HL-60/S4 (cell line): ENCODE results near the gene C19orf12.
"Not testable (repeated sequence)": the region's sequence is repeated elsewhere in the genome, so short reads cannot be mapped to it uniquely, and the experiment has no call there.

ENCODE experiments used
- in situ Hi-C: fragments of 300-500 bp; cut with MboI; formaldehyde crosslinking; loops from 2 replicates; pipeline ENCODE4 v1.14.3; 2022; ENCODE audit warnings: low sequenced_read_pairs

C19orf12 gene

DNA sequence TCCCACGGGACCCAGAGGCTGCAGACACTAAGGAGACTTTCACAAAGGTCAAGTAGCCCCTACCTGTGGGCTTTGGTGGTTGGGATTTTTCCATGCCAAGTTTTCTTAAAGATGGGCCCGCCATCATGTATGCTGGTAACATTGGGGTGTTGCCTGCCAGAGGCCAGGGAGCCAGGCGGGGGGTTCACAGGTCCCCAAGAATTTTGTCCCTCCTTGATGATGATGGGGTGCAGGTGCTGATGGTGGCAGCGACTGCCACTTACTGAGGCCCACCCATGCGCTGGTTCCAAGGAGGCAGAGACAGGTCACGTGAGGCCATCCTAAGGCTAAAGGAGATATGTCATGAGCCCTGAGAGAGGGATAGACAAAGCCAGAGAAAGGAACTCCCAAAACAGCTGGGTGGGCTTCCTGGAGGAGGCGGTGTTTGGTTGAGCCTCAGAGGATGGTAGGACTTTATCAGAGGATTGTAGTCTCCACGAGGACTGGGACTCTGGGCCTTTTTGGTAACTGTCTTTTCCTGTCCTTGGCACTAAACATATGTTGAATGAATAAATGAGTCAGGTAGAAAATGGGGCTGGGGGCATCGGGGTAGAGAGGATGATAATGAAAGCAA lies 35.4 kb downstream of the C19orf12 start:
- in situ Hi-C loops = no loop called here

DNA sequence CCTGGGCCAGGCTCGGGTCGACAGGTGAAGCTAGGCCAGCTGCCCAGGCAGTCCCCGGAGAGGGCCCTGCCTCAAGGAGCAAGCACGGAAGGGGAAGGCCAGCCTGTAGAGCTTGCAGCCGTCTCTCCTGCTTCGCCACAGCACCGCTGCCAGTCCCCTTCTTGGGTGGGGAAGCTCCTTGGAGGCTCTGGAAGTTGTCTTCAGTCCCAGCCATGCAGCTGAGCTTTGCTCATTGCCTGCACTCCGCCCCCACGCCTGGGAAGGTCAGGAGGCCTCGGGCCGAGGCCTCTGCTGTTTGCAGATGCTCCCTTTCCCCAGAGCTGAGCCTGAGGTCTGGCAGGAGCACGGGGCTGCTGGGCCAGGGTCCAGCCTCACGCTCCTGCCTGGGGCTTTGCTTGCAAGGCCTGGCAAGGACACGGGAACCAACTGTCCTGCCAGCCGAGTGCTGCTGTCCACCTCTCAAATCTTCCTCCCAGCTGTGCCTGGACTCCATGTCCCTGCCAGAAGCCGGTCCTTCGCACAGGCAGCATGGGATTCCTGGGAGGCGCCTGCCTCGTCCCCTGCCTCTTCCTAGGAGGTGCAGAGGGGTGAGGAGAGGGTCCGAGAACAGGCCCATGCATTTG lies 36.5 kb downstream of the C19orf12 start:
- in situ Hi-C loops = no loop called here

DNA sequence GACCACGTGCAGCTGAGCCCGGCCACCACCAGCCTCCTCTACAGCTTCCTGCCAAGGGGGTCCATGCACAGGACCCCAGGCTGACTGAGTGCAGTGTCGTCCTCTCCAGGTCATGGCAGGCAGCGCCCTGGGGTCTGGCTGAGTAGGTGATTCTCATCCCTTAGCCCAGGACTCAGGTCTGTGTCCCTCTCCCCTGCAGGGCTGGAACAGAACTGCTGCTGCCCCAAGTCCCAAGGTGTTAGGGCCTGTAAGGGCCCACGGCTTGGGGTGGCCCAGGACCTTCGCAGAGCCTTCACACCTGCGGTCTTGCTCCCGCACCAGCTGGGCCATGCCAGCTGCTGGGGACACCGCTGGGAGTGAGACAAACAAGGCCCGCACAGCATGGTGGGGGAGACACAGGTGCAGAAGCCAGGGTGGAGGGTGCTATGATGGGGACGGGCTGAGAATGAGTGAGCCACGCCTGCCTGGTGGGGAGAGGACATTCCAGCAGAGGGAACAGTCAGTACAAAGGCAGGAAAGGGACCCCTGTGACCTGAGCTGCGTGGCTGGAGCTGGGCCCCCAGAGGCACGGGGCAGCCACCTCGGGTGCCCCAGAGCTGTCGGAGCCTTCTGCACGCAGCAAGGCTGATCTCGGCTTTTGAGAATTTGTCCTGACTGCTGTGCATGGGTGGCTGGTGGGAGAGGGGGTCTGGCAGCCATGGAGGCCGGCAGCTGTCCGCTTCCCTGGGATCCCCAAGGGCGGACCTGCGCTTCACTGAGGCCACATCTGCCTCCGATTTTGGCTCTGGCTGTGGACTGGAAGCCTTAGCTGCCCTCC lies 37.9 kb downstream of the C19orf12 start:
- in situ Hi-C loops = no loop called here

DNA sequence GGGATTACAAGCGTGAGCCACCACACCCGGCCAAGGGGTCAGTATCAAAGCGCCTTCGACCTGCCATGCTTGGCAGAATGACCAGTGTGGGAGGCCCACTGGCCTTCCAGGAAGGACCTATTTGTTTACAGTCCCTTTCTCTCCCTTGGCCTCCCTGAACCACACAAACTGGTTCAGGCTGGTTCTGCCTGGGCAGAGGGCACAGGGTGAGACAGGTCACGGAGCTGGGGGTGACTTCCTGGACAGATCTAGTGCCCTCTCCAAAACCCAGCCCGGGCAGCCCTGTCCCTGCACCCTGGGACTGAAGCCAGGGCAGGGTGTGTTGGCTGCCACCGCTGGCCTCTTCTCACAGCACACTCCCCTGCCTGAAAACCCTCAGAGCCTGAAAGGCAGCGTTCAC lies 38.5 kb downstream of the C19orf12 start:
- in situ Hi-C loops = no loop called here

DNA sequence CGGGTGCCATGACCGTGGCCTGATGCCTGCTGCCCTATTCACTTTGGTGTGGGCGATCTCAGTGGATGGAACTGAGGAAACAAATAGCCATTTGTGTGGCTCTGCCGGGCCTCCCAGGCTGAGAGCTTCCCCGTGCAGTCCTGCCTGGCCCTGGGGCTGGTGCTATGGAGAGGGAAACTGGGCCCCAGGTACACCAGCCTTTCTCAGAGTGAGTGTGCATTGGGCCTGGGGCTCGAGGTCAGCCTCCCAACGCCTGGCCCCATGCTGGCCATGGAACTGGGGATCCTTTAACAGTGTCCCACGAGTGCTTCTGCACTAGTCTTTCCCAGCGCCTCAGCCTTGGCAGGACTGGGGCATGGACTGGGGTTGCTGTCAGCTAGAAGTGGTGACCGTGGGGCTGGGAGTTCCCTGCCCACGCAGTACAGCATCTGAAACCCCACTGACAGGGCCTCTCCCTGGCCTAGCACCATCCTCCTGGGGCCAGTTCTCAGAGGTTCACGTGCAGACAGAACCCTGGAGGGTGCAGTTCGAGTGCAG lies 39.3 kb downstream of the C19orf12 start:
- in situ Hi-C loops = no loop called here

DNA sequence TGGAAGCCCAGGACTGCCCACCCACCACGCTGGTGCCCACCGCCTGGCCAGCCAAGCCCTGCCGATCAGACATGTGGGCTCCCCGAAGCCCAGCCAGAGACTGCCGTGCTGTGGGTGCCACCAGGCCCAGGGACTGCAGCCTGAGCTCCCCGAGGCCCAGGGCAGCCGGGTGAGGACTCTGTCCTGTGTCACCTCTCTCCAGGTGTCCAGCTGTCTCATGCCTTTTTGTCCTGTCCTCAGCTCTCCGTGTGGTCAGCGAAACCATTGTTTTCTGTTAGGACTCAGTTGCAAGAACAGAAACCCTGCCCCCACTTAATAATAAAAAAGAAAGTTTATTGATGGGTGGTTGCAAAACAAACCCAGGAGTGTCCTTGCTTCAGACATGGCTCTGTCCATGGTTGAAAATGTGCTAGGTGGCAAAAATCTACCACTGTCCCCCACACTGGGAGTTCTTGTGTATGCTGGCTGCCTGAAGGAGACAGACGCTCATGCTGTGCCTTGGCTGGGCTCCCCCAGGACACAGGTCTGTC lies 39.9 kb downstream of the C19orf12 start:
- in situ Hi-C loops = no loop called here

DNA sequence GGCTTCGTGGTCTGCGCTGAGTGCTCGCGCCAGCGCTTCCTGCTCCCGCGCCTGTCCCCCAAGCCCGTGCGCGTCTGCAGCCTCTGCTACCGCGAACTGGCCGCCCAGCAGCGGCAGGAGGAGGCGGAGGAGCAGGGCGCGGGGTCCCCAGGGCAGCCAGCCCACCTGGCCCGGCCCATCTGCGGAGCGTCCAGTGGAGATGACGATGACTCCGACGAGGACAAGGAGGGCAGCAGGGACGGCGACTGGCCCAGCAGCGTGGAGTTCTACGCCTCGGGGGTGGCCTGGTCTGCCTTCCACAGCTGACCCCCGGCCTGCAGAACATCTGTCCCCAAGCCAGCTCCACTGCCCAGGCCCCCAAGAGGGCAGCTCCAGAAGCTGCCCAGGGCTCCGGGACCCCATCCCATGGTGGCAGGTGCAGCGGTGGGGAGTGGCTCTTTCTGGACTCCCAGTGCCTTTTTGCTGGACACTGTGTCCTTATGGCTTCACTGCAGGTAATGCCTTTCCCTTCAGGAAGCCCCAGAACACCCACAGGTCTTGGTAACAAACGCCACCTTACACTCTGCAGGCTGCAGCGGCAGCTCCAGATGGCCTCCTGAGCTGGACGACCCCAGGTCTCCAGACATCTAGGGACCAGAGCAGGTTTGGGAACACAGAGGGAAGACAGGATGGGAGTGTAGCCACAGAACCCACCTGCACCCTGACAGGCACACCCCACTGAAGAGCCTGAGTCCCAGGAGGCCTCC lies 40.5 kb downstream of the C19orf12 start:
- in situ Hi-C loops = no loop called here

DNA sequence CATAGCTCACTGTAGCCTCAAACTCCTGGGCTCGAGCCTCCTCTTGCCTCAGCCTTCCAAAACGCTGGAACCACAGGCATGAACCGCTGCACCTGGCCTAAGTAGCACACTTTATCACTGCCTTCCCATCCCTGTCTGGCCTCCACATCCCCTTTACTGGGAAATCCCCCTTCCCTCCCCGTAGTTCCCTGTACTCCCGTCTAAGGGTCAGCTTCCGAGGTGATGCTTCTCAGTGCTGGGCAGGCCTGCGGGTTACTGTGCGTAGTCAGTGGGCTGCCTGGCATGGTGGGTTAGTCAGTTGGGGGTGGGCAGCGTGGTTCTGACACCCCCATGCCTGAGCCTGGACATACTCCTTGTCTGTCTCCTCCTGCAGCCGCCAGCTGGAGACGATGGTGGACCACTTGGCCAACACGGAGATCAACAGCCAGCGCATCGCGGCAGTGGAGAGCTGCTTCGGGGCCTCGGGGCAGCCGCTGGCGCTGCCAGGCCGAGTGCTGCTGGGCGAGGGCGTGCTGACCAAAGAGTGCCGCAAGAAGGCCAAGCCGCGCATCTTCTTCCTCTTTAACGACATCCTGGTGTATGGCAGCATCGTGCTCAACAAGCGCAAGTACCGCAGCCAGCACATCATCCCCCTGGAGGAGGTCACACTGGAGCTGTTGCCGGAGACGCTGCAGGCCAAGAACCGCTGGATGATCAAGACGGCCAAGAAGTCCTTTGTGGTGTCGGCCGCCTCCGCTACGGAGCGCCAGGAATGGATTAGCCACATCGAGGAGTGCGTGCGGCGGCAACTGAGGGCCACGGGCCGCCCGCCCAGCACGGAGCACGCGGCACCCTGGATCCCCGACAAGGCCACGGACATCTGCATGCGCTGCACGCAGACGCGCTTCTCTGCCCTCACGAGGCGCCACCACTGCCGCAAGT lies 41.4 kb downstream of the C19orf12 start:
- in situ Hi-C loops = no loop called here

DNA sequence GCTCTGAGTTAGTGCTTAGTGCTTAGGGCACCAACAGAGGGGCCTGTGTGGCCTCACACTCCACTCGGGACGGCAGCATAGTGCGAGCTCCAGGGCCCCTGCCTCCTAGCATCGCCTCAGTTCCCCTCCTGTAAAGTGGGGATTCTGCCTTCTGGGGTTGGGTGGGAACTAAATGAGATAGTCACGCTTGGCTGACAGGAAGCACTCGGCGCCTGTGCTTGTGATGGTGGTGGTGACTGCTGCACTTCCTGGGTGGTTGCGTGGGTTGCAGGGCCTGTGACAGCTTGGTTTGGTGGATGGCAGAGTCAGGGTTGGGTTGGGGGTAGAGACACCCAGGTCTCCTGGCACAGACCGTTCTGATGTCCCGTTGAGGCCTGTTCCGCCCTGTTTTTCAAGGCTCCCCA lies 42.1 kb downstream of the C19orf12 start:
- in situ Hi-C loops = no loop called here

DNA sequence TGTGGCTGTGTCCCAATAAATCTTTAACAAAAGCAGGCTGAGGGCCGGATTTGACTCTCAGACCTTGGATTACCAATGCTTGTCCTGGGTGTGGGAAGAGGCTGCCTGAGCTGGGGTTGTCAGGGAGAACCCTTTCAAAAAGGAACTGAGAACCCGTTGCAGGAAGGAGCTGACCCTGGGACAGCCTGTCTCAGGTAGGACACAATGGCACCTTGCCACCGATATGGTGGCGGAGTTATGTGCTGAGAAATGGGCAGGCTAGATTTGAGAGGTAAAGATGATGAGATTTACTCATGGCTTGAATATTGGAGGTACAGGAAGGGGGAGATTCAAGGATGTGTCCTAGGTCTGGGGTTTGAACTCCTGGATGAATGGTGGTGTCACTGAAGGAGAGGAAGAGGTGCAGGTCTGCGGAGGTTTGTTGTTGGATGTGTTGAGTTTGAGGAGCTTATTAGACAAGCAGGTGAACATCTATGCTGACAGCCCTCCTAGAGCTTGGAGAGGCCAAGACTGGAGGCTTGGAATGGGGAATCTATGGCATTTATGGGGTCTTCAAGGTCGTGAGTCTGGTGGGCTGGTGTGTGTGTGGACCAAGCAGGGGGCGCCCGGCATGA lies 42.6 kb downstream of the C19orf12 start:
- in situ Hi-C loops = no loop called here

DNA sequence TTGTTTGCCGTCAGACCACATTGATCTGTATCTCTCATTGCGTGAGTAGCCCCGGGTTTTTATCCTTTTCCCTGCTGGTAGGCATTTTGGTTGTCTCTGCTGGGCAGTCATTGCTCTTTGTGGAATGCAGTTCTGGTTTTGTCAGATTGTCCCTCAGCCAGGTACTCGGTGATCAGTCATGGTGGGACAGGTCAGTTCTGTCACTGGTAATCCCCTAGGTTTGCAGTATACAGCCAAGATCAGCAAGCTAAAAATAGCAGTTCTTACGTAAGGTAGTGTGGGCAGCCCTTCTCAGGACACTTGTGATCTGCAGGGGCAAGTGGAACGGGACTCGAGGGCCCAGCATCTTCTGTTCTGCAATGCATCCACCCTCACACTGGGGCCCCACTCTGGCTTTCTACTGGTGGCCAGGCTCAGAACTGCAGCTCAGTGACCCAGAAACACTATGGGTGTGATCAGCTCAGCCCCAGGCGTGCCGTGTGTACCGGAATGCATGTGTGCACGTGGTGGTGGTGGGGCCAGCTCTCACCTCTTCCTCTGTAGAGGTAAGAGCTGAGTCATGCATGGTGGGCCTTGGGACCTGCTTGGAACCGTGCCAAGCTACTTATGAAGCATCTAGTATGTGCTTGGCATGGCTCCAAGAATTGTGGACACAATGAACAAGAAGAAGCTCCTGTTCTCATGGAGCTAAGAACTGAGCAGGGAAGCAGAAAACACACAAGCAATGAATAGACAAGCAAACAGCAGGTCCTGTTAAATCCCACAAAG lies 43.5 kb downstream of the C19orf12 start:
- in situ Hi-C loops = no loop called here

DNA sequence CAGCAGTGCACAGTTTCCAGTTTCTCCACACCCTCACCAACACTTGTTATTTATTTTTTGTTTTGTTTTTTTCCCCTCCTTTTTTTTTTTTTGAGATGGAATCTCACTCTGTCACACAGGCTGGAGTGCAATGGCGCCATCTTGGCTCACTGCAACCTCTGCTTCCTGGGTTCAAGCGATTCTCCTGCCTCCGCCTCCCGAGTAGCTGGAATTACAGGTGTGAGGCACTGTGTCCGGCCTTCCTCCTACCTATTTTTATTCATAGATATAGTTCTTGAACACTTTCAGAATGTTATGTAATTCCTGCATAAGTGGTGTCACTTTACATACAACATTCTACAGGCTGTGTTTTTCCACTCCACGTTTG lies 44.1 kb downstream of the C19orf12 start:
- in situ Hi-C loops = not testable (repeated sequence)

DNA sequence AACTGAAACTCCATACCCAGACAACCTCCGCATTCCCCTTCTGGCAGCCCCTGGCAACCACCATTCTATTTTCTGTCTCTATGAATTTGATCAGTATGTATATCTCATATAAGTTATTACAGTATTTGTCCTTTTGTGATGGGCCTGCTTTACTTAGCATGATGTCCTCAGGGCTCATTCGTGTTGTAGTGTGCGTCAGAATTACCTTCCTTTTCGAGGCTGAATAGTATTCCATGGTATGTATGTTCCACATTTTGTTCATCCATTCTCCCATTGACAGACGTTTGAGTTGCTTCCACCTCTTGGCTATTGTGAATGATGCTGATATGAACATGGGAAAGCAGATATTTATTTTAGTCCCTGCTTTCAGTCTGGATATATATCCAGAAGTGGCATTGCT lies 44.8 kb downstream of the C19orf12 start:
- in situ Hi-C loops = no loop called here

DNA sequence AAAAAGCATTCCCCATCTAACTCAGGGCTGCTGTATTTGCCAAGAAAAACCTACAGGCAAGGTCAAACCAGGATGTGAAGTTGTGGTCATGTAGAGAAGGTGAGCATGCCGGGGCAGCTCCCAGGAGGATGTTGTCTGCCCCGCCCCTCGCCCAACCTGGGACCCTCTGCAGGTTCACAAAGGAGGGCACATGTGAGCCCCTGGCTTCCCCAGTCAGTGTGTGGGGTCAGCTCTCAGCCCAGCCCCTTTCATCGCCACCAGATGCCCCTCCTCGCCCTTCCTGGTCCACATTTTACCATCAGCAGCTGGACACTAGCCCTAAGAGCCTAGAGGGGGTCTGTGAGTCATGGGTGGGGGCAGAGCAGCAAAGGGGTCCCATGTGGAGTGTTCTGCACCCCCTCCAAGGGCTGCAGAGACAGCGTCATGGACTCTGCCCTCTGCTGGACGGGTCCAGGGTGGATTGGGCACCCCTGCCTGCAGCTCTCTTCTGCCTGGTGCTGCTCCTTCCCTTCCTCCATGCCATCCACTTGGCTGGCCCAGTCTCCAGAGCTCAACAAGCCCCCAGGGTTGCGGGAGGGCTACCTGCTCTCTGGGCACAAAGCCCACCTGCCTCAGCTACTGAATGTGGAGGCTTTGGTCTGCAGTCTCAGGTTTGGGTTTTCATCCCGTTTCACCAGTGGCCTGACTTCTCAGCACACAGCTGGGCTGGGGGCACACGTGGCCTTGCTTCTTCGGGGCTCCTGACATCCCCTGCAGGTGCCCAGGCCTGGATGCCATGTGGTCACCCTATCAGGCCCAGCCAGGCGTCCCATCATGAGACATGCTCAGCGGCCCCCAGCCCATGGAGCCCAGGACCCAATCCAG lies 46.1 kb downstream of the C19orf12 start:
- in situ Hi-C loops = no loop called here

DNA sequence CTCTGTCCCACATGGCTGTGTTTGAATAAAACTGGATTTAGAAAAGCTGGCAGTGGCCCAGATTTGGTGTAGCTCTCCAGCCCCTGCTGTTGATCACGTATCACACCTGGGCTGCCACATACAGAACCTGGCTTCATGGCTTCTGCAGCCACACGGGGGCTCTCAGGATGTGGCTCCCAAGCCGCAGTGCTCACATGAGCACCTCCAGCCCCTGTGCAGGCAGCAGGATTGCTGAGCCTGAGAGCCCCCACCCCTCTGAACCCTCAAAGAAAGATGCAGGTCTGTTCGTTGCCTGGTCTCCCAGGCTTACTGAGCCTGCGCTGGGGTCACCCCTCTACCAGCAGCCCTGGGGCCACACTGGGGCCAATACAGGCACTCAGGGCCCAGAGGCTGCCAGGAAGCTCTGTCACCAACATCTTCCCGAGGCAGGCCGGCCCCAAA lies 47.1 kb downstream of the C19orf12 start:
- in situ Hi-C loops = no loop called here

DNA sequence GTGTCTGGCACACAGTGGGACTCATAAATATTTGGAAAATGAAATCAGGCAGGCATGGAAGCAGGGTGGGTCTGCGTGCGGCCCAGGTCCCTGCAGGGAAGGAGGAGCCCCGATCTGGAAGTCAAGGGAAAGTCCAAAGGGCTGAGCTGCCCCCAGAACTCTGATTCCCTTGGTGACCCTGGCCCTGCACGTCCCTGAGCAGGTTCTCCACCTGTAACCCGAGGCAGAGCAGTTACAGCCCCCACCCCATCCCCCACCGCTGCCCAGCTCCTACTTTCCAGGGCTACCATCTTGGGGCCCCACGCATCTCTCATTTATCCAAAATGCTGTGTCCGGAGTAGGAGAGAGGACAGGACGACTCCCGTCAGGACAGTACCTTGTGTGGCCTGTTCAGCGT lies 47.7 kb downstream of the C19orf12 start:
- in situ Hi-C loops = no loop called here

DNA sequence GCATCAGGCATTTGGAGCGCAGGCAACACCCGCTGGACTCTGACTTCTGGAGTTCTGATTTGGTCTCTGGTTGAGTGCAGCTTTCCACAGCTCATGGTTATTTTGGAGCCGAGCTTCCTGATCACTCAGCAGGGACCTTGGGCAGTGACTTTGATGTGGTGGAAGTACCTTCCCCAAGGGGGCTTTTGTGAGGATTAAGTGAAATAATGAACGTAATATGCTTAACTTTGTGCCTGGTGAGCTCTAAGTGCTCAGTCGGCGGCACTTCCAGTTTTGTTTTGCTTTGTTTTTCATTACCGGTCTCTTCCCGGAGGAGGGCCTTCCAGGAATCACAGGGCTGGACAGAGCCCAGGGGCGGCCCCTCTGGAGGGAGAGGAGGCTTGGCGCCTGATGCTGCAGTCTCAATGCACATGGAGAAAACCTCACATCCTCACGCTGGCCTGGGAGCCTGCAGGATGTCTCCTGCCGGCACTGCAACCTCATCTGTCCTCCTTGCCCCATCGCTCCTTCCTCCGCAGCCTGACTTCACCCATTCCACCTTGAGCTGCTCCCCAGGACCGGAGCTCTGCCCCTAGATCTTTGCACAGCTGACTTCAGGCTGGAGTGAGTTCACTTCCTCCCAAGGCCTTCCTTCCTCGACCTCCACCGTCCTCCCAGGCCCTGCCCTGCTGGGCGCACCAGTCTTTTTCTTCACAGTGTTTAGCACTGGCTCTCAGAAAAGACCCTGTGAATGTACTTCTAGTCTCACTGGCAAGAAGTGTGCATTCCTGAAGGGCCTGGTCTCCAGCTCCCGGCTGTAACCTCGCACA lies 48.3 kb downstream of the C19orf12 start:
- in situ Hi-C loops = no loop called here
